IPS-18c (cell line): ENCODE results near the gene ANKRD13A.
"Not testable (repeated sequence)": the region's sequence is repeated elsewhere in the genome, so short reads cannot be mapped to it uniquely, and the experiment has no call there.

Source experiments
- H3K4me3 ChIP-seq: 2 replicates; pipeline ENCODE4 v1.7.0; 2013; ENCODE audit warnings: low read depth, mild to moderate bottlenecking, low read length, moderate library complexity; ENCODE audit not compliant: insufficient read depth
- H3K9me3 ChIP-seq: one replicate; pipeline ENCODE4 v1.6.1; 2013; ENCODE audit warnings: mild to moderate bottlenecking, low read length, moderate library complexity; ENCODE audit not compliant: control insufficient read depth, insufficient read depth

The ANKRD13A gene

GRCh38 chr12:110056643-110057042 is 57.4 kb downstream of the ANKRD13A start:
- H3K9me3 ChIP-seq, H3K4me3 ChIP-seq: not testable (repeated sequence)

DNA sequence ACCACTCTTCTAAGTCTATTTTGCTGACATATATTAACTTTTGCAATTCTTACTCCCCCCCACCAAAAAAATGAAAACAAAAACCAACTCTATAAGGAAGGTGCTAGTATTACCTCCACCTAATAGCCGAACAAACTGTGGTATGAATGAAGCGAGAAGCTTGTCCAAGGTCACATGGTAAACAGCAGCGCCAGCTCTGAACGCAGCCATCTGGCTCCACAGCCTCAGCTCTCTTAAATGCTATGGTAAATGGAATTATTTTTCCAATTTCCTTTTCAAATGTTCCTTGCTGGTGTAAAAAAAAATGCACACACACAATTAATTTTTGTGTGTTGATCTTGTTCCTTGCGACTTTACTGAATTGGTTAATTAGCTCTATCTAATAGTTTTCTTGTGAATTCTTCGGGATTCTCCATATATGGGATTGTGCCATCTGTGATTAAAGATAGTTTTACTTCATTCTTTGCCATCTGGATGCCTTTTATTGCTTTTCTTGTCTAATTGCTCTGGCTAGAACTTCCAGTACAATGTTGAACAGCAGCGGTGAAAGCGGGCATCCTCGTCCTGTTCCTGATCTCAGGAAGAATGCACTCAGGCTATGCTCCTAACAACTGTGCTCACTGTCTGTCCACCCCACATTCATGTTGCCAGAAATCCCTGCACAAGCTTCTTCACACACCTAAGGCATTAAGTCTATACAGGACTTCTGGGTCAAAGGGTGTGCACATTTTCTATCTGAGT is 59.8 kb downstream of the ANKRD13A start:
- H3K4me3 ChIP-seq, result no peak overlapping the region
- H3K9me3 ChIP-seq, result no peaks in the 10 kb centered on the region

DNA sequence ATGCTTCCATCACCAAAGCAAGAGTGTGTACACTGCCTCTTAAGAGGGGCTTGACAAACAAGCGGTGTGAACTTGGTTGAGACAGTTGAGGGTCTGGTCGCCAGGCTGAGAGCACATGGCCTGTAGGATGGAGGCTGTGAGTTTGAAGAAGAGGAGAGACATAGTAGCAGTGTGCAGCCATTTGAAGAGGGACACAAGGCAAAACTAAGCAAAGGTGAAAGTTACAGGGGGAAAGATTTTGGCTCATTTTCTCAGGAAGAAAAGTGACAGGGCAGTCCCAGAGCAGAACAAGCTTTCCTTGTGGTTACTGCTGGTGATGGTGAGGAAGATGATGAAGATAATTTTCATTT is 60.4 kb downstream of the ANKRD13A start:
- H3K4me3 ChIP-seq, result no peak overlapping the region

DNA sequence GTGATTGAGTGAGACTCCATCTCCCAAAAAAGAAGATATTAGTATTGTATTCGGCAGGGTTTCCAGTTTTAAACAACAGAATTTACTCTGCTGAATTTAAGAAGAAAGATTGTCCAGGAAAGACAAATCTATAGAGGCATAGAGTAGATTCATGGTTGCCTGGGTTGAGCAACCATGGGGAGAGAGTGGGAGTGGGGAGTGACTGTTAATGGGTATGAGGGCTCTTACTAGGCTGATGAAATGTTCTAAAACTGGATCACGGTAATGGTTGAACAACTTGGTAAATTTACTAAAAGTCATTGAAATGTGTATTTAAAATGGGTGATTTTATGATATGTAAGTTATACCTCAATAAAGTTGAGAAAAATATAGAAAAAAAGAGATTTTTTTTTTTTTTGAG is 63.0 kb downstream of the ANKRD13A start:
- no peak overlapping the region for H3K4me3 ChIP-seq
- no peaks in the 10 kb centered on the region for H3K9me3 ChIP-seq

More for the DNA sequence above, 60.4 kb downstream of the ANKRD13A start:
- H3K9me3 ChIP-seq, result no peaks in the 10 kb centered on the region

GRCh38 chr12:110065540-110065939 is 66.3 kb downstream of the ANKRD13A start:
- no peak overlapping the region for H3K4me3 ChIP-seq
- H3K9me3 ChIP-seq, result no peaks in the 10 kb centered on the region

- Histone ChIP-seq H3K9me3 (no peaks in the 10 kb centered on the region), H3K4me3 (no peak overlapping the region)
Observed at GRCh38 chr12:110067531-110067930, 68.3 kb downstream of the ANKRD13A start.

DNA sequence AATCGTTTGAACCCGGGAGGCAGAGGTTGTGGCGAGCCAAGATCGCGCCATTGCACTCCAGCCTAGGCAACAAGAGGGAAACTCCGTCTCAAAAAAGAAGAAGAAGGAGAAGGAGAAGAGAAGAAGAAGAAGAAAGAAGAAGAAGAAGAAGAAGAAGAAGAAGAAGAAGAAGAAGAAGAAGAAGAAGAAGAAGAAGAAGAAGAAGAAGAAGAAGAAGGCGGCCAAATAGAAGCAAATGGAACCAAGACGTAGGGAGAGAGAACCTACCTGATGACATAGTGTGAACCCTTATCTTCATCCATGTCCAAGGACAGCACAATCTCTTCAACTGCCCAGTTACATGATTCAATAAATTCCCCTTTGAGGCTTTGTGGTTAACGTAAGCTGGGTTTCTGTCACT is 68.9 kb downstream of the ANKRD13A start:
- not testable (repeated sequence) for H3K4me3 ChIP-seq, H3K9me3 ChIP-seq

DNA sequence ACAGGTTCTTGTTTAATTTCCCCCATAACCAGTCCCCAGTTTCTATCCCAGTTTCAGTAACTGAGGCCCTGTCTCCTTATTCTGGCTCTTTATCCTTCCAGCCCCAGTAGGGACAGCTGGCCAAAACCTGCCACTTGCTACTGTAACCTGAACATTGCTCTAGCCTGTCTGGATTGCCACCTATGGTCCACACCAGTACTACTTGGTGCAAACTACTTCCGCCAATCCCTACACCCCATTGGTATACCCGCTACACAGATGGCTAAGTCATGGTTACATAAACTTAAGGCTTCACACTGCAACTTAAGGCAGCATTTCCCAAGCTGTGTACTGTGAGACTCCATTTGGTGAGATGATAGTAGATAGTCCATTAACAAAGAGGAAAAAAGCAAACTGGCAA is 69.4 kb downstream of the ANKRD13A start:
- Histone ChIP-seq H3K9me3 (no peaks in the 10 kb centered on the region), H3K4me3 (no peak overlapping the region)

GRCh38 chr12:110071504-110071903 is 72.3 kb downstream of the ANKRD13A start:
- Histone ChIP-seq H3K4me3 (no peak overlapping the region), H3K9me3 (no peaks in the 10 kb centered on the region)

- peaks cover 2% of the 10 kb centered on the region for H3K9me3 ChIP-seq
Observed at GRCh38 chr12:110071967-110072366, 72.7 kb downstream of the ANKRD13A start.

DNA sequence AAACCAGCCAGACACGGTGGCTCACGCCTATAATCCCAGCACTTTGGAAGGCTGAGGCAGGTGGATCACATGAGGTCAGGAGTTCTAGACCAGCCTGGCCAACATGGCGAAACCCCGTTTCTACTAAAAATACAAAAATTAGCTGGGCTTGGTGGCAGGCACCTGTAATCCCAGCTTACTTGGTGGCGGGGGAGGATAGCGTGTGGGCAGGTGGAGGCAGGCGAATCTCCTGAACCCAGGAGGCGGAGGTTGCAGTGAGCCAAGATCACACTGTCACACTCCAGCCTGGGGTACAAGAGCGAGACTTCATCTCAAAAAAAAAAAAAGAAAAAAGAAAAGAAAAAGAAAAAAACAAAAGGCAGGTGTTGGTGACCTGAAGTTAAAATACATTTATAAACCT is 73.4 kb downstream of the ANKRD13A start:
- H3K9me3 ChIP-seq, H3K4me3 ChIP-seq: not testable (repeated sequence)

More at GRCh38 chr12:110071967-110072366, 72.7 kb downstream of the ANKRD13A start:
- no peak overlapping the region for H3K4me3 ChIP-seq

DNA sequence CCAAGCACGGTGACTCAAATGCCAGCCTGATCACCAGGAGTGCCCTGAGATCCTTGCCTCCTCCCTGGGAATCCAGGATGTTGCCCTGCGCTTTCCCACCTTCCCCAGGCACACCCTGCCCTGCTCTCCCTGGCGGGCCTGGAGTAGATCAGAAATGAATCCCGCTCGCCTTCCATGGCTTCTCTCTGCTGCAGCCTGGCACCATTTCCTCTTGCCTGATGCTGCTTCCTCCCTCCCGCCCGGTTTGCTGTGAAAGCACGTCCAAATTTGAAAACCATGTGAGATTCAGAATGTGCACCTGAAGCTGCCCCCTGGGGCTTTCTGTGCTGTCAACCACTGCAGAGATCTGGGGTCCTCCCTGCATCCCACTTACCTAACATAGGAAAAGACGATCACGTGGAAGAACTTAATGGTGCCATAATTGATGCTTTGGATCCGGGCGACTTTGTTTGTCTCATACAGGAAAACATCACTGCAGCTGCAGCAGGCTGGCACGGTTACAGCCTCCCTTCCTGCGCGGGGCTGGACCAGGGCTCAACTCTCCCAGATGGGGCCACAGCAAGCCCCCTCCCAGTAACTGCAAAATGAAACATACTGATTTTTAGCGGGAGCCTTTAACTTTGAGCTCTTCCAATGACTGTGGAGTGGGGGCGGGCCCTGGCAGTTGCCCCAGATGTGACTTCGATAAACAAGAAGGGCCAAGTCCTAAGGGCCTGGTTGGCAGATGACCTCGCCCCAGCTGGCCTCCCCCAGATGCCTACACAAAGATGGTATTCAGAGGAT is 74.0 kb downstream of the ANKRD13A start:
- Histone ChIP-seq H3K4me3 (no peak overlapping the region), H3K9me3 (peaks cover 2% of the 10 kb centered on the region)

GRCh38 chr12:110074089-110074488 is 74.9 kb downstream of the ANKRD13A start:
- H3K4me3 ChIP-seq, result no peak overlapping the region
- peaks cover 2% of the 10 kb centered on the region for H3K9me3 ChIP-seq

DNA sequence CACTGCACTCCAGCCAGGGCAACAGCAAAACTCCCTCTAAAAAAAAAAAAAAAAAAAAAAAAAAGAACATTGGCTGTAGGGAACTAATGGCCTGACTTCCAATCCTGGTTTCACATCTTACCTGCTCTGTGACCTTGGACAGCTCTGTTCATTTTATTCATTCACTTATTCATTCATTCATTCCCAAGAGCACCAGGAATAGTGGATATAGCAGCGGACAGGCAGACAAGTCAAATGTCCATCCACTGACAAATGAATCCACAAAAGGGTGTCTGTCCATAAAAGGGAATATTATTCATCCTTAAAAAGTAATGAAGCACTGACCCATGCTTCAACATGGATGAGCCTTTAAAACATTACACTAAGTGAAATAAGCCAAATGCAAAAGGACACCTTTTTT is 76.7 kb downstream of the ANKRD13A start:
- H3K9me3 ChIP-seq, result peaks cover 2% of the 10 kb centered on the region
- H3K4me3 ChIP-seq, result no peak overlapping the region

DNA sequence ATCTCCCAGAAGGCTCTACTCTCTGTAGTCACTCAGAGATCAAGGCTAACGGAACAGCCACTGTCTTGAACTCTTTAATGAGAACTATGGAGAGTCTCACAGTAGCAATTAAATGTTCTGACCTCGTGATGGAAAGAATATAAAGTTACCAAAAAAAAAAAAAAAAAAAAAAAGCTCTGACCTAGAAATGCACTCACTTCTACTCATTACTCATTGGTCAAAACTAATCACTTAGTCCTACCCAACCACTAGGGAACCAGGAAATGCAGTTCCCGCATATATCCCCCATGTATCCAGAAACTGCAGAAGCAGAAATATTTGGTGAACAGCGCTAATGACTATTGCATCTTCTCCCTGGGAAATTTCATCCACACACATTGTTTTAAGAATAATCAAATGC is 78.6 kb downstream of the ANKRD13A start:
- H3K4me3 ChIP-seq, result no peak overlapping the region

GRCh38 chr12:110079477-110080400 is 80.5 kb downstream of the ANKRD13A start:
- peaks cover 2% of the 10 kb centered on the region for H3K9me3 ChIP-seq
- no peak overlapping the region for H3K4me3 ChIP-seq

More for the DNA sequence above, 78.6 kb downstream of the ANKRD13A start:
- H3K9me3 ChIP-seq, result peaks cover 2% of the 10 kb centered on the region

DNA sequence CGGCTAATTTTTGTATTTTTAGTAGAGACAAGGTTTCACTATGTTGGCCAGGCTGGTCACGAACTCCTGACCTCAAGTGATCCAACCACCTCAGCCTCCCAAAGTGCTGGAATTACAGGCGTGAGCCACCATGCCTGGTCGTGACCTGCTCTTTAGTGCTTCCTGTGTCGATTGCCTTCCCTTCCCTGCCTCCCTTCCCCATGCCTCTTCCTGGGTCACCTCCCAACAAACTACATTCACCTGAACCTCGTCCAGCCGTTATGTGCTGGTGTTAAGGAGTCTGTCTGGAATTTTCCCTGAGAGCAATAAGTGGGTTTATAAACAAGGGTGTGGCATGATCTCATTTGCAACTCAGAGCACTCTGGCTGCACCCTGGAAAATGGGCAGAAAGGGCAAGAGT is 81.2 kb downstream of the ANKRD13A start:
- no peak overlapping the region for H3K4me3 ChIP-seq

More for the DNA sequence above, 81.2 kb downstream of the ANKRD13A start:
- peaks cover 2% of the 10 kb centered on the region for H3K9me3 ChIP-seq
